HuH-7.5 (cell line): ENCODE measurements around the gene HOXA4.

Experiments
- DNase-seq: peaks from one replicate; pipeline ENCODE4 v3.0.0; 2011; ENCODE audit warnings: low spot score

The HOXA4 gene

GRCh38 chr7:27169658-27170425 is 39.3 kb upstream of the HOXA4 start:
- no peak for DNase-seq

- DNase-seq = no peak
These were observed 37.8 kb upstream of the HOXA4 start for GRCh38 chr7:27168265-27168947.

- DNase-seq = no peak
These were observed 37.3 kb upstream of the HOXA4 start for GRCh38 chr7:27167916-27168264.

GRCh38 chr7:27166531-27167505 is 36.3 kb upstream of the HOXA4 start:
- no peak for DNase-seq

GRCh38 chr7:27165996-27166530 is 35.5 kb upstream of the HOXA4 start:
- DNase-seq = no peak

- DNase-seq = no peak
These were observed 34.8 kb upstream of the HOXA4 start, which contains the start of gene HOXA9 for GRCh38 chr7:27165089-27165995. Gene HOXA9, minus strand, starts transcription at chr7:27165537. Its CDS starts 80 bp downstream, at chr7:27165457.

GRCh38 chr7:27164367-27165088 is 34.0 kb upstream of the HOXA4 start:
- DNase-seq = no peak

GRCh38 chr7:27164045-27164366 is 33.4 kb upstream of the HOXA4 start:
- no peak for DNase-seq

- no peak for DNase-seq
These were observed 32.9 kb upstream of the HOXA4 start for GRCh38 chr7:27163288-27164044.

- DNase-seq = no peak
These were observed 32.2 kb upstream of the HOXA4 start for GRCh38 chr7:27162561-27163287.

GRCh38 chr7:27161721-27162560 is 31.4 kb upstream of the HOXA4 start:
- DNase-seq = no peak

GRCh38 chr7:27161214-27161720 is 30.7 kb upstream of the HOXA4 start:
- no peak for DNase-seq

GRCh38 chr7:27160546-27161213 is 30.1 kb upstream of the HOXA4 start:
- DNase-seq = peak; percentile 96

- DNase-seq = no peak
These were observed 29.6 kb upstream of the HOXA4 start for GRCh38 chr7:27160145-27160545.

- no peak for DNase-seq
These were observed 28.9 kb upstream of the HOXA4 start for GRCh38 chr7:27159266-27160144.
